Measurements from ENCODE around the gene CNTNAP2.

Gene CNTNAP2

DNA sequence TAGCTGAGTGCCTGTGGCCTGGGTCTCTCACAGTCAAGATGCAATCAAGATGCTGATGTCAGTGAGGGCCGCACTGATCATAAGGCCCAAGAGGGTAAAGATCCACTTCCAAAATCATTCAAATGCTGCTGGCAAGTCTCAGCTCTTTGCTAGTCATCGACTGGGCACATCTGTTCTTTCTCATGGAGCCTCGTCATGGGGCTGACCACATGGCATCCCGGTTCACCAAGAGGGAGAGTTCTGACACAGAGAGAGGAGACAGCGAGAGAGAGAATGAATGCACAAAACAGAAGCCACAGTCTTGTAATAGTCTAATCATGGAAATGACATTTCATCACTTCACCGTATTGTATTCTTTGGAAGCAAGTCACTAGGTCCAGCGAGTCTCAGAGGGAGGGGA lies 1406.5 kb downstream of the CNTNAP2 start:
- DNase-seq = no peak

DNA sequence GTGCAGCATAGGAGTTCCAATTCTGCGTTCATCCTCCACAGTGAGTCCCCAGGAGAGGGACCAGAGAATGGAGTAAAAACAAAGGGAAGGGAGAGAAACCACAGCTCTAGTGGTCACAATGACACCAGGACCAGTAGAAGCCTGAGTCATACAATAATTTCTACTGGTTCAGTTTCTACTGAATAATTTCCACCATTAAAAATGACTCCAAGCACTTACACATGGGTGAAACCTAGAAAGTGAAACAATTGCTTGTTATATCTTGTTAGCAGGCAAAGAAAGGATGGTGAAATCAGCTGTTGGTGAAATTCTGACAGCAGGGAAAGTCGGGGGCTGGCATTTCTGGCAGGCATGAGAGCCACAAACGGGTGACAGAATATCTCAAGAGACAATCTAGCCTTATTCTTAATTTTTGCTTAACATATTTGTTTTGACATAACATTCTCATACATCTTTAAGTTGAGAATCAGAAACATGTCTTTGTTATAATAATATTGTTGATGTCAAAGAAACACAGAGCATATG lies 1408.2 kb downstream of the CNTNAP2 start:
- DNase-seq = no peak

DNA sequence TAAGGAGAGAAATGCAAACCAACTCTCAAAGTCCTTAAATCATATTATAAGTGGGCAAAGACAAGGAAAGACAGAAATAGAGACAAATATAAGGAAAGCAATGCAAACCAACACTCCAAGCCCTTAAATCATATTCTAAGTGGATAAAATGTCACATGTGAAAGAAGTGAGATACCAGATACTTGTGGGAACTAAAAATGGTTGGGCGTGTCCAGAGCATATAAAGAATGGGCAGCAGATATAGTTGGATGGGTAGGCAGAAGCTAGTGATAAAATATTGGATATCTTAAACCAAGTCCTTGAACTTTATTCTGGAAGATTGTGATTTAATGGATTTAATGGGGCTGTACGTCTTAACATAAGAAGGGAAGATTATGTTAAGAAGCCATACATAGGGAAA lies 1408.7 kb downstream of the CNTNAP2 start:
- no peak for DNase-seq

DNA sequence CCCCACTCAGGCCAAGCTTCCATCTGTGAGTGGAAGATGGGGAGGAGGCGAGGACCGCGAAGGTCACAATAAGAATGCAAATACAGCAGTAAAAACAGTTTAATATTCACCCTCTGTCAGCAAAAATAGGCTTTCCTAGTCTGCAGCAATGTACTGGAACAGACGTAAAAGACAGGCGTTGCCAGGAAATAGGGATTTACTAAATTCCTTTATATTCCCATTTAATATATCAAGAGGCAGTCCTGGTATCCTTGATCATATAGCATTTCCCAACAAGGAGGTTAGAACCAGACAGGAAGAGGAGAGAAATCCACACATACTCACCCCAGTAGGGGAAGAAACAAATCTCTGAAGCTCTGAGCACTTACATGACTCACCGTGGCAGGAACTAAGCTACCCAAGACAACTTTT lies 1419.1 kb downstream of the CNTNAP2 start:
- no peak for DNase-seq

DNA sequence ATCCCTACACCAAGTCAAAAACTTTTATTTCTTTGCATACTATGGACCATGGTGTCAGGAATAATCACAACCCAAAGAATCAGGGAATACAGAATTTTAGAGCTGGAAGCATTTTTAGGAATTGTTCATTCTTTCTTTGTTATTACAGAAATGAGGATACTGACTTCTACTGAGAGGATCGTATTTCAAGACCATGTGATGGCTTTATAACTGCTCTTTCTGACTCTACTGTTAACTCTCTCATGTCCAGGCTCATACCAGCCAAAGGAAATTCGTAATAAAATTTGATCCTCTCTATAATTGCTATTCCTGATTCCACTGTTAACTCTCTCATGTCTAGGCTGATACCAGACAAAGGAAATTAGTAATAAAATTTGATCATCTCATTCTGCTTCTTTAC lies 1423.1 kb downstream of the CNTNAP2 start:
- DNase-seq = no peak

DNA sequence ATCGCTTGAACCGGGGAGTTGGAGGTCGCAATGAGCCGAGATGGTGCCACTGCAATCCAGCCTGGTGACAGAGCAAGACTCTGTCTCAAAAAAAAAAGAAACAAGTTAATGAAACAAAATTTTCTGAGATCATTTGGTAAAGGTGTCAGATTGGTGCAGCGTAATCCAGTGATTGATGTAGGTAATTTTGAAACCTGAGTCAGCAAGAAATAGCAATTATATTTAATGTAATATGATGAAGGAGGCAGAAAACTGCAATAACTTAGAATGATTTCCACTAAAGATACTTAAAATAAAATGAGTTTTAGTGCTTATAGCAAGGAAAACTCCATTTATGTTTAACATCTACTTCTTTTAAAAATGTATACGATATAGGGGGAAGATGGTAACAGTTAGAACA lies 1424.1 kb downstream of the CNTNAP2 start:
- DNase-seq = no peak

DNA sequence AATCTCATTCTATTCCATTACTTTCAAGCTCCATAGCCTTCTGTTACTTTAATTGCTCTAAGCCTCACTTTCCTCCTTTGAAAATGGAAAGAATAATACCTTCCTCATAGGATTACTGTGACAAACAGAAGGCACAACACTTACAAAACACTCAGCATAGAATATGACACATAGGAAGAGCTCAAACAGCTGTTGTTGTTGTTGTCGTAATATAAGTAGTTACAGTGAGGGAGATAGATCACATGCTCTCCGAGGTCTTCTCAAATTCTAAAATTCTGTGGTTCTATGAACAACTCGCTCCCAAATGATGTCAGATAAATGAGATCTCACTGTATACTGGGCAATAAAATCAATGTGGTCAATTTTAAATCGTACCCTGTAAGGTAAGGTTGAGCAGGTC lies 1424.7 kb downstream of the CNTNAP2 start:
- no peak for DNase-seq

DNA sequence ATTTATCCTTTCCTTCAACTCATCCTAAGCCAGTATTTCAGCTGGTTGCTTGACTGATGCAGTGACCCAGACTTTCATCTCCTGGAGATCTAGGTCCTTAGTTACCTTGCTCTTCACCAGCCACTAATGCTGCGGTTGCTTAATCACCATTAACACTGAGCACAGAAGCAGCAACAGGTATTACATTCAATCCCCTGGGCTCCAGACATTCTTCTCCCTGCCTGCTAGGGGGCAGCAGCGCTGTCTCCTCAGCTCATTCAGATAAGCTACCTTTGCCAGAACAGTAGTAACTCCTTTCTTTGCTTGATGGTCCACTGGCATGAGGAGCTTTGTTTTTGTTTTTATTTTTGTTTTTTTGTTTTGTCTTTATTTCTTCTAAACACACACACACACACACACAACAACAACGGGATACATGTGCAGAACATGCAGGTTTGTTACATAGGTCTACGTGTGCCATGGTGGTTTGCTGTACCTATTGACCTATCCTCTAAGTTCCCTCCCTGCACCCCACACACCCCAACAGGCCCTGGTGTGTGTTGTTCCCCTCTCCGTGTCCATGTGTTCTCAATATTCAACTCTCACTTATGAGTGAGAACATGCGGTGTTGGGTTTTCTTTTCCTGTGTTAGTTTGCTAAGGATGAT lies 1430.8 kb downstream of the CNTNAP2 start:
- no peak for DNase-seq

DNA sequence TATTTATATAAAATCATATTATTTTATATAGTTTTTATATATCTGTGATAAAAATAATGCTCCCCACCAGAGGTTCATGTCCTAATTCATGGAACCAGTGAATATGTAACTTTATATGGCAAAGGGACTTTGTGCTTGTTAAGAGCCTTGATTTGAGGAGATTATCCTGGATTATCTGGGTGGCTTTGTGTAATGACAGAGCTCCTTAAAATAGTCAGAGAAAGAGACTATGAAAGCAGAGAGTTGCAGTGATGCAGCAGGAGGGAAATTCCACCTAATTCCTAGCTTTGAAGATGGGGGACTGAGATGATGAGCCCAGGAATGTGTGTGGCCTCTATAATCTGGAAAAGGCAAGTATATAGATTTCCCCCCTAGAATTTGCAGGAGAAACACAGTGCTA lies 1439.7 kb downstream of the CNTNAP2 start:
- no peak for DNase-seq

DNA sequence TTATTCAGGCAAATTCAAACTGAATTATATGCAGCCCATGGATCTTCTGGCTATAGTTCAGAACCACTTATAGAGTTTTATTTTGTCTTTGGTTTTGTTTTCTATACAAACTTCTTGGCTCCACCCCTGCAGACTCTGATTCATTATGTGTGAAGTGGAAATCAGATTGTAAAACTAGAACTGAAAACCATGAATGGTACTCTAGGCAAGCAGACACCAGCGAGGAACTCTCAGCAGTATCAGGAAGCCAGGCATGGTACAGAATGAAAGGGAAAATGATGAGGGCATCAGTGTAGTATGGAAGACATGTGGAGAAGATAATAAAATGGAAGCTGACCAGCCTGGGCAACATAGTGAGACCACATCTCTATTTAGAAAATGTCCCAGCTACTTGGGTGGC lies 1447.1 kb downstream of the CNTNAP2 start:
- no peak for DNase-seq

DNA sequence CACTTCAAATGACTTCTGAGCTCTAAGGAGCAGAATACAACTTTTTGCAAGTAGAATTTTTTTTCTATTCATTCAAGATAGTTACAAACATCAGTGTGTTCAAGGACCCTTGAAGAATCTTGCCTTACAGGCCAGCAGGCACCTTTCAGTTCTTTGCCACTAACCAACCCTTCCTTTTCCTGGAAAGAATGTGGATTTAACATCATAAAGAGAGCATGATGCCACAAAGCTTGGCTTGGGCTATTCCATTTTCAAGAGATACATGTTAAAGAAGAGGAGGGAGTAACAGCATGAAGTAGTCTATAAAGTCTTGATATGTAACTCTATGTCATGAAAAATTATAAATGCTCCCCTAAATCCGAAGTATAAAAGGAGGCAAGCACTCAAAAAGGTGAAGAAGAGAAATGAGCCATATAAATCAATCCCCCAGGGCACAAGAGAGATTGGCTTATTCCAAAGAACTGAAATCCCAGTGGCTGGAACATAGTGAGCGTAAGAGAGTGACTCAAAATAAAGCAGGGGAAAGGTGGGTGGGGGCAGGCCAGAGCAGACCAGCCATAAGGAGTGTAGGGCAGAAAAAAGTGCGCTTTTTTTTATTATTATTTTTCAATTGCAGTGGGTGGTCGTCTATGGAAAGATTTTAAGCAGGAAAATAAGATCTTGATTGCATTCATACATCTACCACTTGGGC lies 1448.3 kb downstream of the CNTNAP2 start:
- DNase-seq = no peak

DNA sequence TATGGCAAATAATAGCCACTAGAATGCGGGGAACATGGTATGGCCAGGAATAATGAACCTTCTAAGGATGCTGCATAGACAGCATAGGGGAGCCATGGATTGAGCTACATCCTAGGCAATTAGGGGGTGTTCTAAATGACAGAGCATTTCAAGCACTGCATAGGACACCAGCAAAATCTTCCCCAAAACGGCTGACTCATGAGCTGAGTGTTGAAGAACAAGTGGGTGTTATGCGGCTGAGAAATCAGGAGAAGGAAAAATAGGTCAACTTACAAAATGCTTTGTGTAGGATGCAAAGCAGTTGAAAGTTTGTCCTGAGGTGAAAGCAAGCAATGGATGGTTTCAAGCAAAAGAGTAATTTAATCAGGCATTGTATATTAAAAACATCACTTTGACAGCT lies 1450.4 kb downstream of the CNTNAP2 start:
- no peak for DNase-seq

DNA sequence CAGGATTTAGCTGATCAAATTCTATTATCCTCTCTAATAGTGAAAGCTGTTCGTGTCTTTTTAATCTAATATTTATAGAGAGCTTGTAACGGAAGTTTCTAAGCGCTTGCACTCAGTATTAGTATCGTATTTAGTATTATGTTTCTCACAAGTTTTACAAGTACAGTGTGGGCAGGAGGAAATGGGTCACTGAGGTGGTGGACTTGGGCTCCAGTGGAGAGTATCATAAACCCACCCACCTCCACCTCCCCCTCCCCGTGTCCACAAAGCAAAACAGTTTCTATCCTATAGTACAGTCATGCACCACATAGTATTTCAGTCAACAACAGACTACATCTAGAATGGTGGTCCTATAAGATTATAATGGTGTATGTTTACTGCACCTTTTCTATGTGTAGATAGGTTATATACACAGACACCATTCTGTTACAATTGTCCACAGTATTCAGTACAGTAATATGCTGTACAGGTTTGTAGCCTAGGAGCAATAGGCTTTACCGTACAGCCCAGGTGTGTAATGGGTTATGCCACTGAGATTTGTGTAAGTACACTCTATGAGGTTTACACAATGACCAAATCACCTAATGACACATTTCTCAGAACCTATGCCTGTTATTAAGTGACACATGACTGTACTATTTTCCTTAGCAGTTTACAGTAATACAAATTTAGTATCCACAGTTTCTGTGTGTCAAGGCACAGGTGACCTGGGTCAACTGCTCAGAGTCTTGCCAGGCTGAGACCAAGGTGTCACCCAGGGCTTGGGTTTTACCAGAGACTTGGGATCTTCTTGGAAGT lies 1452.7 kb downstream of the CNTNAP2 start:
- no peak for DNase-seq

DNA sequence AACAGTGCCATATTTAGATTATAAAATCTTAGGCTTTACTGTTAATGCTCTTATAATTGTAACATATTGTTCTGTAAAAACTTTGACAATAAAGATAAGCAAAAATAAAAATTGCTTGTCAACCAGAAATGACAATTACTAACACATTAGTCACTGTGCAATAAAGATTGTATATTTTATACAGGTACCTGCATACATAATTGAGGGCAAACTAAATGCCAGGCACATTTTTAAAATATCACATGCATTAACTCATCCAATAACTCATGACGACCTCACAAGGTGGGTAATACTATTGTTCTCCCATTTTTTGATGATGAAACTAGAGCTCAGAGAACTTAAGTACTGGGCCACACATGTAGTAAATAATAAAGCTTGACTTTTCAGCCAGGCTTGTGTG lies 1453.8 kb downstream of the CNTNAP2 start:
- DNase-seq = no peak

DNA sequence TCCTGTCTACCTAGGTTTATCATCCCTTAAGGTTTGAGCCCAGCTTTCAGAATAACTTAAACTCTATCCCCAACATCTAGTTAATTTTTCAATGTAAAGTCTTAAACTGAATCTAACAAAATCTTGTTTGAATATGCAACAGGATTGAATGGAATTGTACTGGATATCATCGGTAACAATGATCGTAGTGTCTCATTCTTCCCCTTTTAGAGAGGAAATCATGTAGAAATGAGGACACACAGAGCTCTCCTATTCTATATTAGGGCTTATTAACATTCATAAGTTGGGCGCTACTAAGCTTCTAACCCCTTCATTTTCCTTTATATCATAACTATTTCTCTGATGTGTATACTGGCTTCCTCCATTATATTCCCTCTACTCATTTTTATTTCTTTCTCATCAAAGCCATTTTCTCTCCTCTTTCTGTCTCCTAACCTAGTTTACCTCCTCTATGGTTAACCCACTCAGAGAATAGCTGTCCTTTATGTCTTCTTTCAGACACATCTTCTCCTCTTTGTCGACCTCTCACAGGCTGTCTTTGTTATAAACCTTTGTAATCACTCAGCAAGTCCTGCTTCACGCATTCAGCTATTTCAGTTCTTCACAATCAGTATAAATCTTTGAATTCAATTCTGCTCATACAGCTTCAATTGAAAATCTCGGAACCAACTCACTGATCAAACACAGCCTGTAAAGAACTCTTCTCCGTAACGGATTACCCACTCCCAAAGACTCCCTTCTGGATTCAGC lies 1455.0 kb downstream of the CNTNAP2 start:
- DNase-seq = no peak

DNA sequence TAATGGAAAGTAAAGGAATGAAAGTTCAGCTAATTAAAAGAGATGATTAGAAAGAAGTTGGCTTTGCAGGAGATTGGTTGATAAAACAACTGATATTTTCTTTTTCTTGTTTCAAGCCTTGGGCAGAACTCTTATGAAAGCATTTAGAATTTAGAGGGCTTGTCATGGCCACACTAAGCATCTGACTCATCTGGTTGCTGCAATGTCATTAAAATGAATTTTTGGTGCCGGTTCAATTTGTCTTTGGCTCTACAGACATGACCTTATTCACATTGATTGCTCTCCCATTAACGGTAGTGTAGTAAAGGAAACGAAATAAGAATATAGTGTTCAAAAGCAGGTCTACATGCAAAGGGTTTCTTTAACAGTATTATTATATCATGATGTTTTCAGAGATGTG lies 1461.6 kb downstream of the CNTNAP2 start:
- no peak for DNase-seq

DNA sequence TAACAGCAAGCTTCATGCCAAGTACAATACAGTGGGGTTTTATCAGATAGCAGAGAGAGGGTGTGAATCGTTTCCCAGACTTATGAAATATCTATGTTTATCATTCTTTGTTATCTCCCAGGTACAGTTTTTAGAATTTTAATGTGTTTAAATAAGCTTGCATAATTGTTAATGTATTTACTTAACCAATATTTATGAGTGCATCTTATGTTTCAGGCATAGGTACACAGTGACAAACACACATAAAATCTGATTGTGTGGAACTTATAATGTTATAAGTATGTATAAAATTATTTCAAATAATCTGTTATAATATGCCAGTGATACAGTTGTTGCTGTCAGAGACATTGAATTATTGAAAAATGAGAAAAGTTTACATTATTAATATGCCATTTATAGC lies 1462.5 kb downstream of the CNTNAP2 start:
- DNase-seq = no peak

DNA sequence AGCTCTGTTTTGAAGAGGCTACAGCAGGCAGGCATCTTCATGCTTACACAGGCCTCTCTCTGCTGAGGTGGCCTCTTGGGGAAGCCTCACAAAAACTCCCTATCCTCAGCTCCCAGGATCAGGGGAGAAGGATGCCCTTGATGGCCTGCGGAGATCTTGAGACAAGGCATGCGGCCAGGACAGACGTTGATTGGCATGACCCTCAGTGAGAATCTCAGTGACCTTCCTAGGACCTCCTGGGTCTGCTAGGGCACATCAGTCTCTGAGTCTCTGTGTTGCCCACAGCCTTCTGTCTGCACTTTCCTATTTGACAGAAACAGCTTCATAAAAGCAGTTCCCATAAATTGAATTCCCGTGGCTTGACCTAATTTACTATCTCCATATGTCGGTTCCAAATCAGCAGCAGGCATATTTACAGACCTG lies 1468.2 kb downstream of the CNTNAP2 start:
- DNase-seq = no peak

DNA sequence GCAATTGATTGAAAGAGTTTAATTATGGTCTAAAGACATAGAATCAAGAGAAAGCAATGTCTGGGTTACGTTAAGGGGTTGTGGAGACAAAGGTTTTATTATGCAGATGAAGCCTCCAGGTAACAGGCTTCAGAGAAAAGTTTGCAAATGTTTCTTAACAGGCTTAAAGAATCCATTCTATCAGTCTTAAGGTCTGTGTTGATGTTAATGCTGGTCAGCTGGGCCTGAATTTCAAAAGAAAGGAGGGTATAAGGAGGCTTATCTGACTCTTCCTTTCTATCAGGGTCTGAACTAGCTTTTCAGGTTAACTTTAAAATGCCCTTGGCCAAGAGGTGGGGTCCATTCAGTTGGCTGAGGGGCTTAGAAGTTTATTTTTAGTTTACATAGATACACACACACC lies 1469.5 kb downstream of the CNTNAP2 start:
- DNase-seq = no peak

DNA sequence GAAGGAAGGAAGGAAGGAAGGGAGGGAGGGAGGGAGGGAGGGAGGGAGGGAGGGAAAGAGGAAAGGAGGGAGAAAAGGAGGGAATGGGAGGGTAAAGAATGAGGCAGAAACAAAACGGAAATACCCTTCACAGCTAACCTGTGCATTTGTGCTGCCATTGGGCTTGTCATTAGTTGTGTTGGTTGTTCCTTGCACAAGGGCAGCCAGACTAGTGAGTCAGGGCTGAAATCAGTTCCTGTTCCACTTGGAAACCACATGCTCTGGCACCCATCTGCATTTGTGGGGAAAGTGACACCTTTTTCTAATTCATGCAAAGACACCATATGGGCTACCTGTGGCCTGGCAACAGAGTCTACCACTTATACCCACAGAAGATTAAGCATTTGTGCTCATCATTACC lies 1469.9 kb downstream of the CNTNAP2 start:
- DNase-seq = no peak

DNA sequence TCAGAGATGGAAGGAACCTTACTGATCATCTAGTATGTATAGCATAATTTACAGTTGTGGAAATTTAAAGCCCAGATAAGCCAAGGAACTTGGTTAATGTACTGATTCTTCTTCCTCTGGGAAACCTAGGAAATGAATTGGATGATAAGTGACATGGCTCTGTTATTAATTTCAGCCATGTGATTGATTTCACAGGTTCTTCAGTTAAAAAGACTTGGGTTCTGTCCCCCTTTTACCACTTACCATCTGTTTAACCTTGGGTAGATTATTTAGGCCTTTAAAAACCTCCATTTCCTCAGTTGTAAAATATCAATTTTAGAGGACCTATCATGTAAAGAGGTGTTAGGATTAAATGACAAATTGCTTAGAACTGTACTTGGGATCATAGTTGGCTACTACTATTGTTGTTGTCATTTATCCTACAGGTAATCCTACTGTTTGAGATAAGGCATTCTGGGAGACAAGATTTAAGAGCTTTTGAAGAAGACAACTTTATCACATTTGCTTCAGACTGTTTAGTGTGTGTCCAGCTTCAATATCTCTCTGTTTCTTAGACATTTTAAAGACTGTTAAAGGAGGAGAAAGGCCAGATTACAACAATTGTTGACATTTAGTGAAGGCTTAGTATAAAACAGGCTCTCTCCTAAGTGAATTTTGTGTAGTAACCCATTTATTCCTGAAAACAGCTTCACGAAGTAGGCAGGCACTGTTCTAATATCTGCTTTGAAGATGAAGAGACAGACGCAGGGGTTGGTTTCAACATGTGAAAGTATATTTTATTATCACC lies 1476.9 kb downstream of the CNTNAP2 start:
- DNase-seq = no peak

DNA sequence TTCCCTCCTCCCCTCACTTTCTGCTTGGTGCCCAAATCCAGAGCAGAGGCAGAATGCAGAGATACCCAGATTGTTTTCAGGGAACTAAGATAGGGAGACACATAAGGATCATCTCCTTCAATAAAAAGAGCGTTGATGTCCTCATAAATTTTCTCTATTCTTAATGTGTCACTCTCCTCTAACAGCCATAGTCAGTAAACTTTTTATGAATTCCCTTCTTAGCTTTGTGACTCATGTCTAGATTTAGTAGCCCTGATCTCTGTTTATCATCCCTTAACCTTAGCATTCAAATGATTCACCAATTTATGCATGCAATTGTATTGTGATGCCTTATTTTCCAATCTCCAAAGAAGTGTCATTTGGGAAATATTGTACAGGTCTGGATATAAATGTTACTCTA lies 1478.4 kb downstream of the CNTNAP2 start:
- no peak for DNase-seq
